GM21717 (cell line): ENCODE measurements around the gene GRPEL2.

ENCODE experiments used
- ATAC-seq: cut with Tn5 transposase; IDR thresholded peaks from one replicate; pipeline ENCODE4 v1.9.1; 2021; ENCODE audit warnings: mild to moderate bottlenecking, moderate library complexity; ENCODE audit not compliant: unreplicated experiment

GRPEL2 gene

GRCh38 chr5:149317281-149318048 is 27.8 kb upstream of the GRPEL2 start:
- ATAC-seq, result no peak

- ATAC-seq, result no peak
These were observed 26.1 kb upstream of the GRPEL2 start for GRCh38 chr5:149319174-149319573.

- ATAC-seq, result no peak
These were observed 24.4 kb upstream of the GRPEL2 start for GRCh38 chr5:149320791-149321330.

- ATAC-seq, result no peak
These were observed 22.8 kb upstream of the GRPEL2 start for GRCh38 chr5:149322518-149322917.

GRCh38 chr5:149323210-149323609 is 22.1 kb upstream of the GRPEL2 start:
- ATAC-seq, result no peak

GRCh38 chr5:149323621-149324205 is 21.6 kb upstream of the GRPEL2 start:
- ATAC-seq, result no peak

GRCh38 chr5:149324641-149325040 is 20.7 kb upstream of the GRPEL2 start:
- no peak for ATAC-seq

GRCh38 chr5:149325166-149325735 is 20.0 kb upstream of the GRPEL2 start:
- ATAC-seq, result no peak

- no peak for ATAC-seq
These were observed 19.4 kb upstream of the GRPEL2 start for GRCh38 chr5:149325894-149326293.

- ATAC-seq, result no peak
These were observed 18.7 kb upstream of the GRPEL2 start for GRCh38 chr5:149326611-149327010.

GRCh38 chr5:149328177-149328576 is 17.1 kb upstream of the GRPEL2 start:
- no peak for ATAC-seq

- no peak for ATAC-seq
These were observed 11.4 kb upstream of the GRPEL2 start for GRCh38 chr5:149333711-149334443.

- no peak for ATAC-seq
These were observed 7.6 kb upstream of the GRPEL2 start for GRCh38 chr5:149337736-149338135.

GRCh38 chr5:149338364-149338763 is 6.9 kb upstream of the GRPEL2 start:
- no peak for ATAC-seq

GRCh38 chr5:149340920-149341319 is 4.4 kb upstream of the GRPEL2 start:
- no peak for ATAC-seq

- ATAC-seq, result no peak
These were observed 3.4 kb upstream of the GRPEL2 start for GRCh38 chr5:149341876-149342275.

- ATAC-seq, result no peak
These were observed 1.1 kb upstream of the GRPEL2 start for GRCh38 chr5:149344151-149344550.

GRCh38 chr5:149345892-149346222 is 558 bp downstream of the GRPEL2 start:
- peak; percentile 16 for ATAC-seq

- ATAC-seq, result no peak
These were observed 3.2 kb downstream of the GRPEL2 start for GRCh38 chr5:149348518-149348917.

GRCh38 chr5:149349382-149349781 is 4.1 kb downstream of the GRPEL2 start:
- ATAC-seq, result no peak

- ATAC-seq, result no peak
These were observed 6.9 kb downstream of the GRPEL2 start for GRCh38 chr5:149352169-149352568.
